ENCODE data around the gene CAMTA1.

CAMTA1 gene

GRCh38 chr1:7640920-7641585 lies 855.8 kb downstream of the CAMTA1 start:
- no peak for TF ChIP-seq CTCF (IDR thresholded peaks at IDR 0.05; ENCODE audit: insufficient read depth, low read depth, low read length, missing control alignments)

GRCh38 chr1:7641587-7642417 lies 856.5 kb downstream of the CAMTA1 start:
- no peak for TF ChIP-seq CTCF (IDR thresholded peaks at IDR 0.05; ENCODE audit: insufficient read depth, low read depth, low read length, missing control alignments)
- no peak for DNase-seq (ENCODE audit: low read depth)

More at GRCh38 chr1:7640920-7641585, 855.8 kb downstream of the CAMTA1 start:
- H3K4me3 ChIP-seq (ENCODE audit: low read depth, low read length) = no peak overlapping the region
- DNase-seq (ENCODE audit: low read depth) = no peak

GRCh38 chr1:7642418-7642704 lies 857.1 kb downstream of the CAMTA1 start:
- TF ChIP-seq CTCF (IDR thresholded peaks at IDR 0.05; ENCODE audit: insufficient read depth, low read depth, low read length, missing control alignments) = no peak
- no peak for DNase-seq (ENCODE audit: low read depth)
- no peak overlapping the region for H3K4me3 ChIP-seq (ENCODE audit: low read depth, low read length)

More at GRCh38 chr1:7641587-7642417, 856.5 kb downstream of the CAMTA1 start:
- H3K4me3 ChIP-seq (ENCODE audit: low read depth, low read length) = no peak overlapping the region

GRCh38 chr1:7642781-7643529 lies 857.7 kb downstream of the CAMTA1 start:
- no peak for TF ChIP-seq CTCF (IDR thresholded peaks at IDR 0.05; ENCODE audit: insufficient read depth, low read depth, low read length, missing control alignments)
- no peak for DNase-seq (ENCODE audit: low read depth)
- H3K4me3 ChIP-seq (ENCODE audit: low read depth, low read length) = no peak overlapping the region

GRCh38 chr1:7643530-7643929 lies 858.3 kb downstream of the CAMTA1 start:
- DNase-seq (ENCODE audit: low read depth) = no peak
- TF ChIP-seq CTCF (IDR thresholded peaks at IDR 0.05; ENCODE audit: insufficient read depth, low read depth, low read length, missing control alignments) = no peak
- H3K4me3 ChIP-seq (ENCODE audit: low read depth, low read length) = no peak overlapping the region

- DNase-seq (ENCODE audit: low read depth) = no peak
These were observed 858.8 kb downstream of the CAMTA1 start for GRCh38 chr1:7644086-7644485.

More at GRCh38 chr1:7644086-7644485, 858.8 kb downstream of the CAMTA1 start:
- TF ChIP-seq CTCF (IDR thresholded peaks at IDR 0.05; ENCODE audit: insufficient read depth, low read depth, low read length, missing control alignments) = no peak
- H3K4me3 ChIP-seq (ENCODE audit: low read depth, low read length) = no peak overlapping the region

Data from GM12865 (cell line).